CD4-positive, alpha-beta T cell treated with Interleukin-4 for 4 hours (primary cell): Measurements from ENCODE around the gene PITPNM1.
"Not testable (repeated sequence)": the region's sequence is repeated elsewhere in the genome, so short reads cannot be mapped to it uniquely, and the experiment has no call there.

ENCODE experiments used
- DNase-seq: peaks from one replicate; pipeline ENCODE4 v3.0.0-alpha.2; 2020

PITPNM1 gene

GRCh38 chr11:67504950-67505581, at the start of gene PITPNM1:
PITPNM1 (minus strand) TSS chr11:67505363; CDS start chr11:67504180, 1,183 bp downstream.
- peak; percentile 56 for DNase-seq

GRCh38 chr11:67551697-67552096, 46.5 kb upstream of the PITPNM1 start:
- DNase-seq, result not testable (repeated sequence)

GRCh38 chr11:67551127-67551526, 46.0 kb upstream of the PITPNM1 start:
- no peak for DNase-seq

GRCh38 chr11:67548555-67549110, 43.5 kb upstream of the PITPNM1 start:
- no peak for DNase-seq

- not testable (repeated sequence) for DNase-seq
Observed at GRCh38 chr11:67548112-67548511, 42.9 kb upstream of the PITPNM1 start.

- DNase-seq, result no peak
Observed at GRCh38 chr11:67545280-67545679, 40.1 kb upstream of the PITPNM1 start.

GRCh38 chr11:67544616-67545242, 39.6 kb upstream of the PITPNM1 start:
- no peak for DNase-seq

GRCh38 chr11:67543585-67543984, 38.4 kb upstream of the PITPNM1 start:
- no peak for DNase-seq

GRCh38 chr11:67542971-67543370, 37.8 kb upstream of the PITPNM1 start:
- no peak for DNase-seq

GRCh38 chr11:67542169-67542568, 37.0 kb upstream of the PITPNM1 start:
- DNase-seq, result no peak

- no peak for DNase-seq
Observed at GRCh38 chr11:67541198-67541597, 36.0 kb upstream of the PITPNM1 start.

GRCh38 chr11:67539550-67539949, 34.4 kb upstream of the PITPNM1 start:
- no peak for DNase-seq

GRCh38 chr11:67538823-67539505, 33.8 kb upstream of the PITPNM1 start:
- no peak for DNase-seq

- no peak for DNase-seq
Observed at GRCh38 chr11:67538306-67538705, 33.1 kb upstream of the PITPNM1 start.

GRCh38 chr11:67535561-67535960, 30.4 kb upstream of the PITPNM1 start:
- DNase-seq, result no peak

- no peak for DNase-seq
Observed at GRCh38 chr11:67534070-67534679, 29.0 kb upstream of the PITPNM1 start.

GRCh38 chr11:67532889-67533288, 27.7 kb upstream of the PITPNM1 start:
- no peak for DNase-seq

GRCh38 chr11:67530282-67530592, 25.1 kb upstream of the PITPNM1 start:
- no peak for DNase-seq

GRCh38 chr11:67528376-67528775, 23.2 kb upstream of the PITPNM1 start:
- no peak for DNase-seq

- DNase-seq, result no peak
Observed at GRCh38 chr11:67525275-67525976, 20.3 kb upstream of the PITPNM1 start.

- no peak for DNase-seq
Observed at GRCh38 chr11:67524480-67524808, 19.3 kb upstream of the PITPNM1 start.

GRCh38 chr11:67523556-67524479, 18.7 kb upstream of the PITPNM1 start:
- DNase-seq, result no peak
